ENCODE results near the gene PARD3B. TPM values are rescaled to one million over a fixed set of nuclear protein-coding genes. Genes with fewer than 3 reads are reported as not detected.

The PARD3B gene
- total and polyA plus RNA-seq, 2 experiments from 2014 or later, result 3.5 to 4.4 TPM

- DNase-seq (ENCODE audit: low spot score) (no peak), ATAC-seq (no peak)
- Histone ChIP-seq H2AFZ (no peak overlapping the region), H3K9me2 (ENCODE audit: insufficient read depth) (peaks cover 13% of the 10 kb centered on the region; the same call in 1 of the 2 replicates), H3K27me3 (ENCODE audit: insufficient read depth) (no peaks in the 10 kb centered on the region), H3K36me3 (ENCODE audit: insufficient read depth) (no peaks in the 10 kb centered on the region), H3F3A (replicated peaks; ENCODE audit: low read depth) (no peaks in the 10 kb centered on the region), H3K27ac (ENCODE audit: low read depth) (no peak overlapping the region), H3K79me2 (replicated peaks; ENCODE audit: insufficient read depth) (no peaks in the 10 kb centered on the region), H4K20me1 (replicated peaks; ENCODE audit: insufficient read depth) (no peaks in the 10 kb centered on the region), H3K4me3 (no peak overlapping the region), H3K4me1 (ENCODE audit: insufficient read depth) (peaks cover 20% of the 10 kb centered on the region), H3K4me2 (no peak overlapping the region)
- H3K27me3 Mint-ChIP-seq (ENCODE audit: insufficient read depth, low read depth, poor library complexity), result peaks cover 2% of the 10 kb centered on the region
- no peak overlapping the region for H3K27ac Mint-ChIP-seq
- TF ChIP-seq, protein P1, sequence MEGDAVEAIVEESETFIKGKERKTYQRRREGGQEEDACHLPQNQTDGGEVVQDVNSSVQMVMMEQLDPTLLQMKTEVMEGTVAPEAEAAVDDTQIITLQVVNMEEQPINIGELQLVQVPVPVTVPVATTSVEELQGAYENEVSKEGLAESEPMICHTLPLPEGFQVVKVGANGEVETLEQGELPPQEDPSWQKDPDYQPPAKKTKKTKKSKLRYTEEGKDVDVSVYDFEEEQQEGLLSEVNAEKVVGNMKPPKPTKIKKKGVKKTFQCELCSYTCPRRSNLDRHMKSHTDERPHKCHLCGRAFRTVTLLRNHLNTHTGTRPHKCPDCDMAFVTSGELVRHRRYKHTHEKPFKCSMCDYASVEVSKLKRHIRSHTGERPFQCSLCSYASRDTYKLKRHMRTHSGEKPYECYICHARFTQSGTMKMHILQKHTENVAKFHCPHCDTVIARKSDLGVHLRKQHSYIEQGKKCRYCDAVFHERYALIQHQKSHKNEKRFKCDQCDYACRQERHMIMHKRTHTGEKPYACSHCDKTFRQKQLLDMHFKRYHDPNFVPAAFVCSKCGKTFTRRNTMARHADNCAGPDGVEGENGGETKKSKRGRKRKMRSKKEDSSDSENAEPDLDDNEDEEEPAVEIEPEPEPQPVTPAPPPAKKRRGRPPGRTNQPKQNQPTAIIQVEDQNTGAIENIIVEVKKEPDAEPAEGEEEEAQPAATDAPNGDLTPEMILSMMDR (conservative IDR thresholded peaks at IDR 0.05; ENCODE audit: low read depth in 2 of 2), result no peak
- TF ChIP-seq CREB1 (CRISPR knock-in tag; IDR thresholded peaks at IDR 0.05; ENCODE audit: low read depth) (no peak), POLR2AphosphoS5 (IDR thresholded peaks at IDR 0.05; ENCODE audit: low read depth) (no peak), EZH2phosphoT487 (IDR thresholded peaks at IDR 0.05; ENCODE audit: unreplicated experiment) (no peak), REST (IDR thresholded peaks at IDR 0.05; ENCODE audit: unreplicated experiment) (no peak), NANOG (IDR thresholded peaks at IDR 0.05; ENCODE audit: borderline replicate concordance) (no peak), EZH2 (IDR thresholded peaks at IDR 0.05; ENCODE audit: low read depth, unreplicated experiment) (no peak), STAT1 (IDR thresholded peaks at IDR 0.05; ENCODE audit: unreplicated experiment) (no peak), ZNF331 (CRISPR knock-in tag; IDR thresholded peaks at IDR 0.05; ENCODE audit: low read depth) (no peak), JUNB (IDR thresholded peaks at IDR 0.05; ENCODE audit: unreplicated experiment) (no peak)
- TF ChIP-seq, protein P2, sequence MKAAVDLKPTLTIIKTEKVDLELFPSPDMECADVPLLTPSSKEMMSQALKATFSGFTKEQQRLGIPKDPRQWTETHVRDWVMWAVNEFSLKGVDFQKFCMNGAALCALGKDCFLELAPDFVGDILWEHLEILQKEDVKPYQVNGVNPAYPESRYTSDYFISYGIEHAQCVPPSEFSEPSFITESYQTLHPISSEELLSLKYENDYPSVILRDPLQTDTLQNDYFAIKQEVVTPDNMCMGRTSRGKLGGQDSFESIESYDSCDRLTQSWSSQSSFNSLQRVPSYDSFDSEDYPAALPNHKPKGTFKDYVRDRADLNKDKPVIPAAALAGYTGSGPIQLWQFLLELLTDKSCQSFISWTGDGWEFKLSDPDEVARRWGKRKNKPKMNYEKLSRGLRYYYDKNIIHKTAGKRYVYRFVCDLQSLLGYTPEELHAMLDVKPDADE (IDR thresholded peaks at IDR 0.05), result no peak
- no peak overlapping the region for H3K4me3 Mint-ChIP-seq
- H3K4me1 Mint-ChIP-seq, result peaks cover 21% of the 10 kb centered on the region
- H3K9me3 Mint-ChIP-seq, result no peaks in the 10 kb centered on the region
- H3K36me3 Mint-ChIP-seq (ENCODE audit: low read depth), result peaks cover 19% of the 10 kb centered on the region
Measured at GRCh38 chr2:205288686-205289085, 743.4 kb downstream of the PARD3B start.
